ENCODE results near the gene SIX2. TPM values are rescaled to one million over a fixed set of nuclear protein-coding genes. Genes with fewer than 3 reads are reported as not detected.

Gene SIX2
- total and polyA plus RNA-seq, 10 of the 15 experiments (the other 5 are each of a cell fraction or from before 2014, with no cell fraction given), result not detected

- TF ChIP-seq PBX3 (IDR thresholded peaks at IDR 0.05; ENCODE audit: insufficient replicate concordance, low read depth, low read length) (no peak), RBBP5 (conservative IDR thresholded peaks at IDR 0.05) (no peak)
These were observed 53.5 kb downstream of the SIX2 start (continued) for GRCh38 chr2:44955593-44956392.

Other genes with a start within 250 kb of the SIX2 start
- gene SIX3, start 67.8 kb downstream of the SIX2 start, total RNA-seq (2014; rRNA removed), result not detected in 2 replicates
- gene SIX3, start 67.8 kb downstream of the SIX2 start, total RNA-seq (2014; rRNA removed; fragmentation: Illumina TruSeq; extraction: Trizol), result not detected in 2 replicates
- 0.21 and 0.26 TPM in 2 replicates for gene SIX3, start 67.8 kb downstream of the SIX2 start, total RNA-seq (2021)
- gene SIX3, start 67.8 kb downstream of the SIX2 start, polyA plus RNA-seq (2011; rRNA removed), result not detected in 2 replicates
- gene SIX3, start 67.8 kb downstream of the SIX2 start, polyA plus RNA-seq (2014; fragmentation: Illumina TruSeq; extraction: Trizol), result 0.14 and 0.19 TPM in 2 replicates
- gene SIX3, start 67.8 kb downstream of the SIX2 start, polyA plus RNA-seq (2014; fragmentation: Nextera tagmentation; extraction: Ambion mirVana), result under 1 TPM; 0.05 TPM
- gene SIX3, start 67.8 kb downstream of the SIX2 start, polyA plus RNA-seq (2014; rRNA removed), result 0.33 and 0.42 TPM in 2 replicates
- gene SIX3, start 67.8 kb downstream of the SIX2 start, polyA plus RNA-seq (2016; fragmentation: Nextera tagmentation; extraction: Ambion mirVana), result under 1 TPM in 1 of 2 experiments, not detected in 1; 0.07 TPM